Measurements from ENCODE around the gene AGRN.

The AGRN gene

GRCh38 chr1:1082776-1083415 is 63.0 kb downstream of the AGRN start:
- DNase-seq, result peak in 1 of 4 experiments; percentile 2

- peak in 1 of 4 experiments; percentile 1 for DNase-seq
Observed at GRCh38 chr1:1083416-1084371, 63.8 kb downstream of the AGRN start.

GRCh38 chr1:1084372-1085170 is 64.7 kb downstream of the AGRN start:
- DNase-seq, result peak in 1 of 4 experiments; percentile 3

GRCh38 chr1:1085171-1085841 is 65.4 kb downstream of the AGRN start:
- DNase-seq, result no peak

- DNase-seq, result peak in 1 of 4 experiments; percentile 1
Observed at GRCh38 chr1:1085911-1086841, 66.3 kb downstream of the AGRN start.

- DNase-seq, result peak in 1 of 4 experiments; percentile 1
Observed at GRCh38 chr1:1086911-1087341, 67.0 kb downstream of the AGRN start.

- no peak for DNase-seq
Observed at GRCh38 chr1:1087351-1088028, 67.6 kb downstream of the AGRN start.

GRCh38 chr1:1088029-1088800 is 68.3 kb downstream of the AGRN start:
- no peak for DNase-seq

- DNase-seq, result no peak
Observed at GRCh38 chr1:1088801-1089680, 69.1 kb downstream of the AGRN start.

- peak in 1 of 4 experiments; percentile 2 for DNase-seq
Observed at GRCh38 chr1:1089731-1090423, 70.0 kb downstream of the AGRN start.

- no peak for DNase-seq
Observed at GRCh38 chr1:1090424-1091343, 70.8 kb downstream of the AGRN start.

GRCh38 chr1:1091344-1092148 is 71.6 kb downstream of the AGRN start:
- DNase-seq, result peak in 1 of 4 experiments; percentile 2

- peak in 1 of 4 experiments; percentile 1 for DNase-seq
Observed at GRCh38 chr1:1092149-1092855, 72.4 kb downstream of the AGRN start.

GRCh38 chr1:1092894-1093609 is 73.1 kb downstream of the AGRN start:
- DNase-seq, result no peak

GRCh38 chr1:1093610-1093943 is 73.7 kb downstream of the AGRN start:
- DNase-seq, result no peak

All from suppressor macrophage (primary cell).